WTC11 (cell line): ENCODE data around the gene SLC24A3. TPM values are rescaled to one million over a fixed set of nuclear protein-coding genes. Genes with fewer than 3 reads are reported as not detected.

Source experiments
- ATAC-seq: fragments of 200-7000 bp; cut with Tn5 transposase; 2 replicates; pipeline ENCODE4 v1.10.0; 2021; ENCODE audit warnings: mild to moderate bottlenecking, moderate library complexity
- CTCF ChIA-PET: fragments of 300-600 bp; sonication (Branson Sonifier 250); formaldehyde crosslinking; loops from one replicate; lab custom pipeline; 2021; ENCODE audit warnings: antibody characterized with exemption; lab: Charles Lee
- POLR2A ChIA-PET: fragments of 350-600 bp; sonication (Branson Sonifier 250); formaldehyde crosslinking; loops from one replicate; lab custom pipeline; 2021; ENCODE audit warnings: antibody characterized with exemption; lab: Charles Lee
- DNase-seq: peaks from one replicate; pipeline ENCODE4 v3.0.0; 2021; ENCODE audit warnings: low spot score
- H3K27ac Mint-ChIP-seq: 2 replicates; pipeline ENCODE4 v1.8.0; 2021; ENCODE audit warnings: mixed read lengths
- H3K27me3 Mint-ChIP-seq: 2 replicates; pipeline ENCODE4 v1.8.0; 2021; ENCODE audit warnings: low read depth, mild to moderate bottlenecking, moderate library complexity, mixed read lengths
- H3K36me3 Mint-ChIP-seq: 2 replicates; pipeline ENCODE4 v1.8.0; 2021; ENCODE audit warnings: mixed read lengths
- H3K4me1 Mint-ChIP-seq: 2 replicates; pipeline ENCODE4 v1.8.0; 2022; ENCODE audit warnings: mixed read lengths
- H3K4me3 Mint-ChIP-seq: 2 replicates; pipeline ENCODE4 v1.8.0; 2021; ENCODE audit warnings: mild to moderate bottlenecking, moderate library complexity, mixed read lengths
- H3K9me3 Mint-ChIP-seq: 2 replicates; pipeline ENCODE4 v1.8.0; 2021; ENCODE audit warnings: mixed read lengths
- ATF6 ChIP-seq: sonication (generic); formaldehyde crosslinking; IDR thresholded peaks from 2 replicates; pipeline ENCODE4 v1.8.1; 2023; ENCODE audit warnings: mild to moderate bottlenecking, missing genetic modification reagents
- CBFB ChIP-seq: sonication (generic); formaldehyde crosslinking; IDR thresholded peaks from 2 replicates; pipeline ENCODE4 v1.8.1; 2022; ENCODE audit warnings: mild to moderate bottlenecking, low read depth, missing genetic modification reagents
- ESRRA ChIP-seq: sonication (generic); formaldehyde crosslinking; IDR thresholded peaks from 2 replicates; pipeline ENCODE4 v1.8.1; 2022; ENCODE audit warnings: mild to moderate bottlenecking, missing genetic modification reagents, borderline replicate concordance
- FOXJ3 ChIP-seq: sonication (generic); formaldehyde crosslinking; IDR thresholded peaks from 2 replicates; pipeline ENCODE4 v1.9.0; 2021; ENCODE audit warnings: missing genetic modification reagents, mild to moderate bottlenecking, borderline replicate concordance
- FOXK1 ChIP-seq: sonication (generic); formaldehyde crosslinking; IDR thresholded peaks from 2 replicates; pipeline ENCODE4 v1.8.0; 2022; ENCODE audit warnings: mild to moderate bottlenecking, moderate library complexity, missing genetic modification reagents
- HMGA2 ChIP-seq: fragments of 250-450 bp; sonication (Bioruptor Pico); IDR thresholded peaks from 2 replicates; pipeline ENCODE4 v1.4.0; 2021; ENCODE audit warnings: mild to moderate bottlenecking, moderate library complexity
- IRF2 ChIP-seq: sonication (generic); formaldehyde crosslinking; IDR thresholded peaks from 2 replicates; pipeline ENCODE4 v1.8.0; 2022; ENCODE audit warnings: low read depth, missing genetic modification reagents, borderline replicate concordance
- JAZF1 ChIP-seq: fragments of 250-450 bp; sonication (Bioruptor Pico); IDR thresholded peaks from 2 replicates; pipeline ENCODE4 v1.9.0; 2021; ENCODE audit warnings: moderate library complexity, mild to moderate bottlenecking, inconsistent platforms
- KAT7 ChIP-seq: sonication (generic); formaldehyde crosslinking; IDR thresholded peaks from 2 replicates; pipeline ENCODE4 v1.8.1; 2023; ENCODE audit warnings: missing genetic modification reagents, mild to moderate bottlenecking, borderline replicate concordance
- MXD4 ChIP-seq: fragments of 250-450 bp; sonication (Bioruptor Pico); IDR thresholded peaks from 2 replicates; pipeline ENCODE4 v1.8.0; 2021; ENCODE audit warnings: mild to moderate bottlenecking, moderate library complexity, borderline replicate concordance
- NFATC4 ChIP-seq: fragments of 250-450 bp; sonication (Bioruptor Pico); IDR thresholded peaks from 2 replicates; pipeline ENCODE4 v1.9.0; 2021; ENCODE audit warnings: mild to moderate bottlenecking
- PRDM15 ChIP-seq: sonication (generic); formaldehyde crosslinking; IDR thresholded peaks from 2 replicates; pipeline ENCODE4 v1.8.0; 2022; ENCODE audit warnings: missing genetic modification reagents
- RELA ChIP-seq: sonication (generic); formaldehyde crosslinking; IDR thresholded peaks from 2 replicates; pipeline ENCODE4 v1.8.1; 2022; ENCODE audit warnings: missing genetic modification reagents, mild to moderate bottlenecking, borderline replicate concordance
- SOX15 ChIP-seq: fragments of 250-450 bp; sonication (Bioruptor Pico); IDR thresholded peaks from 2 replicates; pipeline ENCODE4 v1.9.0; 2021; ENCODE audit warnings: mild to moderate bottlenecking
- STAT6 ChIP-seq: sonication (generic); formaldehyde crosslinking; conservative IDR thresholded peaks from 2 replicates; pipeline ENCODE4 v1.8.1; 2023; ENCODE audit warnings: mild to moderate bottlenecking, low read depth, missing genetic modification reagents, moderate library complexity
- ZBTB21 ChIP-seq: sonication (generic); formaldehyde crosslinking; IDR thresholded peaks from 2 replicates; pipeline ENCODE4 v1.8.1; 2023; ENCODE audit warnings: mild to moderate bottlenecking, missing genetic modification reagents, borderline replicate concordance
- ZNF121 ChIP-seq: sonication (generic); formaldehyde crosslinking; IDR thresholded peaks from 2 replicates; pipeline ENCODE4 v1.8.0; 2023; ENCODE audit warnings: missing genetic modification reagents
- ZNF219 ChIP-seq: sonication (generic); formaldehyde crosslinking; IDR thresholded peaks from 2 replicates; pipeline ENCODE4 v1.8.0; 2023; ENCODE audit warnings: missing genetic modification reagents, mild to moderate bottlenecking, borderline replicate concordance
- ZNF281 ChIP-seq: sonication (generic); formaldehyde crosslinking; IDR thresholded peaks from 2 replicates; pipeline ENCODE4 v1.8.0; 2023; ENCODE audit warnings: mild to moderate bottlenecking, missing genetic modification reagents
- ZNF317 ChIP-seq: sonication (generic); formaldehyde crosslinking; IDR thresholded peaks from 2 replicates; pipeline ENCODE4 v1.8.1; 2023; ENCODE audit warnings: low read depth, mild to moderate bottlenecking, moderate library complexity, missing genetic modification reagents, borderline replicate concordance
- total RNA-seq: library from RNA; stranded (reverse); gene quantifications from 3 replicates; pipeline ENCODE4 v1.2.3, GENCODE V29; 2021

SLC24A3 gene
- total RNA-seq, 1 experiment from 2014 or later: 5.7 TPM

GRCh38 chr20:19429538-19429937, 217.1 kb downstream of the SLC24A3 start:
- H3K4me3 Mint-ChIP-seq: no peak overlapping the region
- no peaks in the 10 kb centered on the region for H3K27me3 Mint-ChIP-seq
- ChIA-PET POLR2A (no interaction called here), CTCF (interaction anchor here (0.7 kb wide), 1 partner anchor 154 kb away, joined by 3 read pairs; no protein-coding TSS in a partner anchor)
- H3K9me3 Mint-ChIP-seq: no peaks in the 10 kb centered on the region
- TF ChIP-seq ZNF317 (CRISPR knock-in tag): no peak
- no peak for TF ChIP-seq CBFB (CRISPR knock-in tag)
- no peak for TF ChIP-seq ZNF219 (CRISPR knock-in tag)
- no peak for TF ChIP-seq IRF2
- TF ChIP-seq FOXK1 (CRISPR knock-in tag): no peak
- TF ChIP-seq NFATC4 (CRISPR knock-in tag): no peak
- DNase-seq (no peak), ATAC-seq (no peak)
- no peak overlapping the region for H3K27ac Mint-ChIP-seq
- peaks cover 35% of the 10 kb centered on the region for H3K4me1 Mint-ChIP-seq
- H3K36me3 Mint-ChIP-seq: no peaks in the 10 kb centered on the region

- Mint-ChIP-seq H3K4me3 (no peak overlapping the region), H3K36me3 (no peaks in the 10 kb centered on the region), H3K27me3 (no peaks in the 10 kb centered on the region), H3K27ac (no peak overlapping the region), H3K4me1 (peaks cover 35% of the 10 kb centered on the region), H3K9me3 (no peaks in the 10 kb centered on the region)
- TF ChIP-seq PRDM15 (CRISPR knock-in tag) (no peak), ATF6 (CRISPR knock-in tag) (no peak), KAT7 (CRISPR knock-in tag) (no peak)
- ChIA-PET CTCF (no interaction called here), POLR2A (no interaction called here)
- ATAC-seq (no peak), DNase-seq (no peak)
These were observed 218.3 kb downstream of the SLC24A3 start for GRCh38 chr20:19430641-19431315.

- Mint-ChIP-seq H3K4me3 (no peak overlapping the region), H3K36me3 (no peaks in the 10 kb centered on the region), H3K4me1 (peaks cover 35% of the 10 kb centered on the region), H3K27me3 (no peaks in the 10 kb centered on the region), H3K27ac (no peak overlapping the region), H3K9me3 (no peaks in the 10 kb centered on the region)
- CTCF ChIA-PET: interaction anchor here (1.3 kb wide), 1 partner anchor 8 kb away, joined by 3 read pairs; no protein-coding TSS in a partner anchor
- no peak for ATAC-seq
- POLR2A ChIA-PET: no interaction called here
- no peak for DNase-seq
- TF ChIP-seq ZNF121 (CRISPR knock-in tag): no peak
- no peak for TF ChIP-seq STAT6 (CRISPR knock-in tag)
- TF ChIP-seq ESRRA (CRISPR knock-in tag): no peak
- no peak for TF ChIP-seq RELA (CRISPR knock-in tag)
- no peak for TF ChIP-seq ZNF281 (CRISPR knock-in tag)
- TF ChIP-seq ZBTB21 (CRISPR knock-in tag): no peak
- no peak for TF ChIP-seq HMGA2
- no peak for TF ChIP-seq MXD4
- no peak for TF ChIP-seq FOXJ3 (CRISPR knock-in tag)
- no peak for TF ChIP-seq JAZF1 (CRISPR knock-in tag)
- no peak for TF ChIP-seq SOX15
These were observed 218.9 kb downstream of the SLC24A3 start for GRCh38 chr20:19431316-19431700.
